ENCODE data around the gene SLC31A1.
A peak's percentile ranks its signal among the peaks of the same experiment; 100 is the strongest.

SLC31A1 gene

DNA sequence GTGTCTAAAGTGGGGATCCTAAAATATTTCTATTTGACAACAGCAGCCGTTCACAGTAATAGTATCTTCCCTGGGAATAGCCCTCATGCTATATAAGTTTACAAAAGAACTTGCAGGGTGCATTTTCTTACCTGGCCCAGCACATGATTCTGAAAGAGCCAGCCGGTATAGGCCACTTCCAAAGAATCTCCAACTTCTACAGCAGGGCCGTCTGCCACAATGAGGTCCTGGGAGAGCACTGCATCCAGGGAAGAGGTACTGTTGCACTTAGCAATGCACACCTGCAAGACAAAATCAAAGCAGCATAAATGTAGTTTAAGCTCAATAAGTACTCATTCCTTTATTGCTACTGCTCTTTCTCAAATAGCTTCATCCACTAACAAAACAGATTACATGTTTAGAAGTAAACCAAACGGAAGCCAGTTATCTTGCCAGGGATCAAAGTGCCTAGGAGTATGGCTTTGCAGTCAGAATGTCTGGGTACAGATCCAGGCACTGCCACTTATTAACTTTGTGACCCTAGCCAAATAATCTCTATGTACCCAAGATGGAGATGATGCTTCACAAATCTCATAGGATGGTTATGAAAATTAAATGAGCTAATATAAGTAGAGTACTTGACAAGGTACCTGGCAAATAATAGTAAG lies 21.5 kb upstream of the SLC31A1 start:
- H3K9me3 Mint-ChIP-seq, result no peaks in the 10 kb centered on the region
- CTCF ChIA-PET, result no interaction called here

DNA sequence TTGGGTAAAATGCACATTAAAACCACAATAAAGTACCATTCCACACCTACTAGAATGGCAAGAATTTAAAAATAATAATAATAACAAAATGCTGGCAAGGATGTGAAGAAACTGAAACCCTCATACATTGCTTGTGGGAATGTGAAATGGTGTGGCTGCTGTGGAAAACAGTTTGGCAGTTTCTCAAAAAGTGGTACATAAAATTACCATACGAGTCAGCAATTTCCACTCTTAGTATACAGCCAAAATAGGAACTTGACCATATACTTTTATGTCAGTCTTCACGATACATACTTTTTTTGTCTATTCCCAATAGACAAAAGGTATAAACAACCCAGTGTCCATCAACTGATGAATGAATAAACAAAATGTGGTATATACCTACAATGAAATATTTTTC lies 15.9 kb upstream of the SLC31A1 start:
- no peak for DNase-seq
- H3K9me3 Mint-ChIP-seq, result no peaks in the 10 kb centered on the region
- peaks cover 42% of the 10 kb centered on the region for H3K36me3 Mint-ChIP-seq
- CTCF ChIA-PET, result no interaction called here
- no peak overlapping the region for H3K27ac Mint-ChIP-seq
- no peaks in the 10 kb centered on the region for H3K27me3 Mint-ChIP-seq
- H3K4me1 Mint-ChIP-seq, result no peaks in the 10 kb centered on the region
- H3K4me3 Mint-ChIP-seq, result no peak overlapping the region

More for the DNA sequence above, 21.5 kb upstream of the SLC31A1 start:
- Mint-ChIP-seq H3K36me3 (peaks cover 53% of the 10 kb centered on the region), H3K27ac (no peak overlapping the region), H3K27me3 (no peaks in the 10 kb centered on the region), H3K4me1 (no peaks in the 10 kb centered on the region), H3K4me3 (no peak overlapping the region)
- no peak for DNase-seq

DNA sequence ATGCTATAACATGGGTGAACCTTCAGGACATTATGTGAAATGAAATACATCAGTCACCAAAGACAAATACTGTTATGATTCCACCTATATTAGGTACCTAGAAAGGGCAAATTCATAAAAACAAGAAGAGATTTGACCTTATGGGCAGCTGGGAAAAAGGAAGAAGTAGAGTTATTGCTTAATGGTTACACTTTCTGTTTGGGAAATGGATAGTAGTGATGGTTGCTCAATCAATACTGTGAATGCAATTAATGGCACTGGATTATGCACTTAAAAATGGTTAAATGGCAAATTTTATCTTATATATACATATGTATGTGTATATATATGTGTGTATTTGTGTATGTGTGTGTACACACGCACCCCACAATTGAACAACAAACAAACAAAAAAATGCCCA lies 15.5 kb upstream of the SLC31A1 start:
- Mint-ChIP-seq H3K27me3 (no peaks in the 10 kb centered on the region), H3K27ac (no peak overlapping the region), H3K9me3 (no peaks in the 10 kb centered on the region), H3K36me3 (peaks cover 42% of the 10 kb centered on the region), H3K4me1 (no peaks in the 10 kb centered on the region), H3K4me3 (no peak overlapping the region)
- CTCF ChIA-PET, result no interaction called here
- DNase-seq, result no peak

DNA sequence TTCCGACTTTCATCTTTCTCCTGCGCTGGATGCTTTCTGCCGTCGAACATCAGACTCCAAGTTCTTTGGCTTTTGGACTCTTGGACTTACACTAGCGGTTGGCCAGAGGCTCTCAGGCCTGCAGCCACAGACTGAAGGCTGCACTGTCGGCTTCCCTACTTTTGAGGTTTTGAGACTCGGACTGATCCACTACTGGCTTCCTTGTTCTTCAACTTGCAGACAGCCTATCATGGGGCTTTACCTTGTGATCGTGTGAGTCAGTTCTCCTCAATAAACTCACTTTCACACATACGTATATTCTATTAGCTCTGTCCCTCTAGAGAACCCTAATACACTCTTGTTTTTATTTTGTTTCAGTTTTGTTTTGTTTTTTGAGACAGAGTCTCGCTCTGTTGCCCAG lies 10.5 kb upstream of the SLC31A1 start:
- peaks cover 9% of the 10 kb centered on the region for H3K4me1 Mint-ChIP-seq
- CTCF ChIA-PET, result no interaction called here
- no peak overlapping the region for H3K4me3 Mint-ChIP-seq
- DNase-seq, result no peak
- no peaks in the 10 kb centered on the region for H3K27me3 Mint-ChIP-seq
- no peak overlapping the region for H3K27ac Mint-ChIP-seq
- H3K36me3 Mint-ChIP-seq, result peaks cover 33% of the 10 kb centered on the region
- no peaks in the 10 kb centered on the region for H3K9me3 Mint-ChIP-seq

- peaks cover 21% of the 10 kb centered on the region for H3K36me3 Mint-ChIP-seq
- no peaks in the 10 kb centered on the region for H3K9me3 Mint-ChIP-seq
- CTCF ChIA-PET, result interaction anchor here (0.9 kb wide), 1 partner anchor 60 kb away, joined by 3 read pairs; no protein-coding TSS in a partner anchor
- peak overlapping the region; percentile 29 for H3K27ac Mint-ChIP-seq
- H3K4me3 Mint-ChIP-seq, result no peak overlapping the region
- no peaks in the 10 kb centered on the region for H3K27me3 Mint-ChIP-seq
- DNase-seq, result no peak
- H3K4me1 Mint-ChIP-seq, result peaks cover 36% of the 10 kb centered on the region
Observed at GRCh38 chr9:113215132-113215531, 6.2 kb upstream of the SLC31A1 start.

DNA sequence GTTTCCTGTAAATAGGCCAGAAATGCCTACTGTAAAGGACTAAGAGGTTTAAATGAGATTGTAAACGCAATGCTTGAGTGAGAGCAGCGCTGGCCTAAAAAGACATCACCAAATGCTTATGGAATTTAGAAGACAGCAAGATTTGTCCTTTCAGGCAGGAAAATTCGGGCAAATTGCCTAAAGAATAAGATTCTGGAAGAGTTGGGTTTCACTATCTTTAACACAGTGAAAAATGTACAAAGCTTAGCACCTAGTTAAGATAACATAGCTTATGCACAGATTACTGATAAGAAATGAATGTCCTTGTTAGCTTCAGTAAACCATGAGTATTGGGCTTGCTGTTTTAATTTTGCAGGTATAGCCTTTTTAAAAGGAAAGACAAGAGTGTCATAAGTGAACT lies 4.9 kb upstream of the SLC31A1 start:
- Mint-ChIP-seq H3K27ac (no peak overlapping the region), H3K36me3 (peaks cover 24% of the 10 kb centered on the region), H3K9me3 (no peaks in the 10 kb centered on the region), H3K27me3 (no peaks in the 10 kb centered on the region), H3K4me1 (peaks cover 38% of the 10 kb centered on the region), H3K4me3 (no peak overlapping the region)
- DNase-seq, result no peak
- CTCF ChIA-PET, result no interaction called here

DNA sequence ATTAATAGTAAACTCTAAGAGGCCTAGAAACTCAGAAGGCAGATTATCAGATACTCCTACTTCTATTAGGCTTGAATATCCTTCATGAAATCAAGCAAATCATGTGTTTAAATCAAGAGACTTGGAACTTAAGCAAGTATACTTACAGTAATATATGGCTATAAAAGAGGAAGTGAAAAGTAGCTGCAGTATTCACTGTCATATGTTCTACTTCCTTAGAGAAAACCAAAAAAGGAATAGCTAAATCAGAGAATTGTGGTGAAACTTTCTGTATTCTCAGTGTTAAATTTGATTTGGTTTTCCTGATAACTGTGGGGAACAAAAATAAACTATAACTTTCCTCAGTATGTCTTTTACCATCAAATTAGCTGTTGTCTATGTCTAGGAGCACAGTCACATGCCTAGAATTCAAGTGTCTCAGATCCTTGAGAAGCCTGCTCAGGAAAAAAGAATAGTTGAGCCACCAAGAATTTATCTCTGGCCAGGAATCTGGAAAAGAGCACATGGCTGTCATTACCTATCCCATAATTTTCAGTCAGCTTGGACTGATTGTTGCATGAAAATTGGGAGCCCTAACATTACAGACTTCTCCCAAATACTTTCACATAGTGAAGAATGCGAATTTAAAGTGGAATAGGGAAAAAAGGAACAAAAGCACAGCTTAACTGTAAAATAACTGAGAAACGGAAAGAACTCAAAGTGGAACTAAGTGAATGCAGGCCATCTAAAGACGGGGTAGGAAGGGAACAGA lies 2.0 kb upstream of the SLC31A1 start:
- Mint-ChIP-seq H3K27me3 (no peaks in the 10 kb centered on the region), H3K4me1 (peaks cover 57% of the 10 kb centered on the region), H3K36me3 (peaks cover 14% of the 10 kb centered on the region), H3K9me3 (no peaks in the 10 kb centered on the region), H3K4me3 (peak overlapping the region; percentile 85), H3K27ac (peak overlapping the region; percentile 5)
- CTCF ChIA-PET, result interaction anchor here (1.3 to 3.7 kb wide), 2 partner anchors 55 to 439 kb away, joined by 5 to 19 read pairs; partner anchors contain the start of genes CDC26 and PRPF4
- DNase-seq, result no peak

- Mint-ChIP-seq H3K4me3 (peak overlapping the region; percentile 85), H3K36me3 (peaks cover 18% of the 10 kb centered on the region), H3K27me3 (no peaks in the 10 kb centered on the region), H3K27ac (peak overlapping the region; percentile 92), H3K9me3 (no peaks in the 10 kb centered on the region), H3K4me1 (peaks cover 53% of the 10 kb centered on the region)
- CTCF ChIA-PET, result interaction anchor here (1.0 to 3.7 kb wide), 4 partner anchors 55 to 438 kb away, joined by 3 to 19 read pairs (median 4); partner anchors contain the start of genes CDC26, PRPF4 and SLC31A2
- no peak for DNase-seq
Observed at GRCh38 chr9:113219969-113220368, 1.4 kb upstream of the SLC31A1 start.

- peak; percentile 22 for DNase-seq
- Mint-ChIP-seq H3K36me3 (peaks cover 19% of the 10 kb centered on the region), H3K9me3 (no peaks in the 10 kb centered on the region), H3K4me3 (peak overlapping the region; percentile 85), H3K27ac (peak overlapping the region; percentile 92), H3K27me3 (no peaks in the 10 kb centered on the region), H3K4me1 (peaks cover 49% of the 10 kb centered on the region)
- CTCF ChIA-PET, result interaction anchor here (1.0 to 3.7 kb wide), 4 partner anchors 54 to 438 kb away, joined by 3 to 19 read pairs (median 4); partner anchors contain the start of genes CDC26, PRPF4 and SLC31A2
Observed at GRCh38 chr9:113220467-113221002, 809 bp upstream of the SLC31A1 start.

DNA sequence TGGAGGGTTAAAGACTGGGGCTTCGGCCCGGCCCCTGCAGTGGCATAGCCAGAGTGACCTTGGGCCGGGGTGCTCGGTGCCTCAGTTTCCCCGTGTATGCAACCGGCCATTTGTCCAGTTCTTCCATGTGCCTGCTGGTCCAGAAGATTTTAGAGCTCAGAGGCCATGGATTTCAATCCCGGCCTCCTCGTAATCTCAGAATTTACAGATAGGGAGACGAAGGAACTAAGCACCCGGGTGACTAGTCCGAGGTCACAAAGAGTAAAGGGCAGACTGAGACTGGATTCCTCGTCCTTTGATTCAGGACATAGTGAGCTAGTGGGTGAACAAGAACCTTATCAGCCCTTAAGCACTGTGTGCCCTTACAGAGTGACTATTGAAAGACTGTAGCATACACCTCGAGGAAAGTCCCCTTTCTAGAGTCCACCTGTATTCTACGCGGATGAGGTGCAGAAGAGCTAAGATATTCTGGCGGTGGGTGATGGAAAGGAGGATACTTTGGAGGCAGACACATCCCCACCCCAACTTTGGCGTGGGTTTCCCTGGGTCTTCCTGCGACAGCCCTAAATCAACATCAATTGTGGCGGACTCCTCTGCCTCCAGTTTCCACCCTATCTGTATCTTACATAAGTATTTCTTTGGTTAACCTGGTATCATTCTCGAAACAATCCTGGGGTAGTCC lies 597 bp downstream of the SLC31A1 start:
- Mint-ChIP-seq H3K27me3 (no peaks in the 10 kb centered on the region), H3K36me3 (peaks cover 17% of the 10 kb centered on the region), H3K9me3 (no peaks in the 10 kb centered on the region), H3K4me1 (peaks cover 42% of the 10 kb centered on the region), H3K4me3 (peak overlapping the region; percentile 85), H3K27ac (peak overlapping the region; percentile 92)
- CTCF ChIA-PET, result interaction anchor here (1.0 to 3.7 kb wide), 3 partner anchors 53 to 184 kb away, joined by 3 to 19 read pairs (median 3); partner anchors contain the start of genes CDC26 and PRPF4
- peak; percentile 21 for DNase-seq

GRCh38 chr9:113222482-113222841 lies 1.1 kb downstream of the SLC31A1 start:
- no peak for DNase-seq
- Mint-ChIP-seq H3K4me3 (peak overlapping the region; percentile 85), H3K4me1 (peaks cover 42% of the 10 kb centered on the region), H3K27ac (no peak overlapping the region), H3K27me3 (no peaks in the 10 kb centered on the region), H3K9me3 (no peaks in the 10 kb centered on the region), H3K36me3 (peaks cover 17% of the 10 kb centered on the region)
- CTCF ChIA-PET, result interaction anchor here (1.0 to 3.7 kb wide), 3 partner anchors 52 to 184 kb away, joined by 3 to 19 read pairs (median 3); partner anchors contain the start of genes CDC26 and PRPF4

GRCh38 chr9:113223963-113224362 lies 2.6 kb downstream of the SLC31A1 start:
- Mint-ChIP-seq H3K27me3 (no peaks in the 10 kb centered on the region), H3K4me1 (peaks cover 41% of the 10 kb centered on the region), H3K36me3 (peaks cover 11% of the 10 kb centered on the region), H3K9me3 (no peaks in the 10 kb centered on the region), H3K27ac (no peak overlapping the region), H3K4me3 (no peak overlapping the region)
- CTCF ChIA-PET, result no interaction called here
- DNase-seq, result no peak

DNA sequence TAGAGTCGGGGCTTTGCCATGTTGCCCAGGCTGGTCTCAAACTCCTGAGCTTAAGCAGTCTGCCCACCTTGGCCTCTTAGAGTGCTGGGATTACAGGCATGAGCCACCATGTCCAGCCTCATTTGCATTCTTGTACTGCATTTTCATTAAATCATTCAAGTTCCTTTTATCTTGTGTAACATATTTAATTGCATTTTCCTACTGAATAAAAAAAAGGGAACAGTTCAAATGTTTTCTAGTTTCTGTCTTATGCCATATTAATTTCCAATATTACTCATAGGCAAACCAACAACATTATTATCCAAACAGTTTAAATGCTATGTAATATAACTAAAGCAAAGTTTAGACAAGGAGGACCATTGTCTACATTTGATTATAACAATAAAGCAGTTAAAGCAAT lies 6.1 kb downstream of the SLC31A1 start:
- Mint-ChIP-seq H3K27me3 (no peaks in the 10 kb centered on the region), H3K4me3 (no peak overlapping the region), H3K9me3 (no peaks in the 10 kb centered on the region), H3K27ac (no peak overlapping the region), H3K4me1 (peaks cover 25% of the 10 kb centered on the region), H3K36me3 (peaks cover 5% of the 10 kb centered on the region)
- CTCF ChIA-PET, result no interaction called here
- no peak for DNase-seq

DNA sequence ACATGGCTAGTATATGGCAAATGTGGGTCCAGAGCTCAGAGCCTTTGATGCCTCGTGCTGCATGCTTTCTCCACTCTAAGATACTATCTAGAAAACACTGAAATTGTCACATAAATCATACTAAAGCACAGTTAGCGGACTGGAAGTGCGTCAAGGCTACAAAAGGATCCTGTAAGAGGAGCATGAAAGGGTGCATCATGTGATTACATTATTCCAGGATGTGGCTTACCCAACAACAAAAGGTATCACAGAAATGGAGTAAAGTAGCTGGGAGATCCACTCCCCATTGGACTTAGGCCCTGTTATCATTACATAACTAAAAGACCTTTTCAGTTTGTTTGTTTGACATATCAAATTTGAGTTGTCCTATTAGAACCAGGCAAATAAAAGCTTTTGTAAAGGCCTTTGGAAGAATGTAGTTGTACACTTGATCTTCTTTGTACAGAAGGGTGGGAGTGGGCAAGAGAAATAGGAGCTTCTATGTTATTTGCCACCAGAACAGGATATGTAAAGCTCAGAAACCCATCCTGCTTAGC lies 6.9 kb downstream of the SLC31A1 start:
- no peak overlapping the region for H3K4me3 Mint-ChIP-seq
- H3K27ac Mint-ChIP-seq, result no peak overlapping the region
- peaks cover 5% of the 10 kb centered on the region for H3K36me3 Mint-ChIP-seq
- no peaks in the 10 kb centered on the region for H3K27me3 Mint-ChIP-seq
- CTCF ChIA-PET, result no interaction called here
- peaks cover 25% of the 10 kb centered on the region for H3K4me1 Mint-ChIP-seq
- no peak for DNase-seq
- H3K9me3 Mint-ChIP-seq, result no peaks in the 10 kb centered on the region

All from activated naive CD4-positive, alpha-beta T cell treated with anti-CD3 and anti-CD28 coated beads, Interleukin-2, amount 10 ng/mL, durations not matched to agents 7 days and 5 days (primary cell).